Neural crest cell (in vitro differentiated cells): ENCODE results near the gene CAPN12. TPM values are rescaled to one million over a fixed set of nuclear protein-coding genes. Genes with fewer than 3 reads are reported as not detected.

Experiments used
- DNase-seq: peaks from one replicate; pipeline ENCODE4 v3.0.0; 2021; ENCODE audit warnings: low read depth, mixed read lengths, low spot score
- H3K27ac Mint-ChIP-seq: one replicate; pipeline ENCODE4 v1.8.0; 2021; ENCODE audit warnings: mild to moderate bottlenecking, mixed read lengths; ENCODE audit not compliant: unreplicated experiment
- H3K27me3 Mint-ChIP-seq: 2 replicates; pipeline ENCODE4 v1.8.0; 2021; ENCODE audit warnings: low read depth, mild to moderate bottlenecking, mixed read lengths
- H3K36me3 Mint-ChIP-seq: 2 replicates; pipeline ENCODE4 v1.8.0; 2021; ENCODE audit warnings: low read depth, mild to moderate bottlenecking, mixed read lengths
- H3K4me1 Mint-ChIP-seq: 2 replicates; pipeline ENCODE4 v1.8.0; 2021; ENCODE audit warnings: mixed read lengths
- H3K4me3 Mint-ChIP-seq: one replicate; pipeline ENCODE4 v1.8.0; 2021; ENCODE audit warnings: mild to moderate bottlenecking, mixed read lengths
- H3K9me3 Mint-ChIP-seq: 2 replicates; pipeline ENCODE4 v1.8.0; 2021; ENCODE audit warnings: mixed read lengths
- total RNA-seq: library from RNA; stranded (reverse); gene quantifications from 2 replicates; pipeline ENCODE4 v1.2.1, GENCODE V29; 2021
- TF ChIP-seq, protein P1 (sequence below): fragments of 200-600 bp; sonication (generic); conservative IDR thresholded peaks from 2 replicates; pipeline ENCODE4 v1.5.0; 2021; ENCODE audit warnings: antibody characterized with exemption, mild to moderate bottlenecking

The CAPN12 gene
- total RNA-seq, 1 donor from 2014 or later, result not detected

GRCh38 chr19:38685666-38686529 is 58.4 kb downstream of the CAPN12 start:
- Mint-ChIP-seq H3K9me3 (peaks cover 4% of the 10 kb centered on the region), H3K27ac (peak overlapping the region; percentile 89), H3K4me1 (peaks cover 59% of the 10 kb centered on the region), H3K4me3 (peak overlapping the region; percentile 29), H3K36me3 (peaks cover 17% of the 10 kb centered on the region), H3K27me3 (no peaks in the 10 kb centered on the region)
- no peak for DNase-seq
- TF ChIP-seq, protein P1, sequence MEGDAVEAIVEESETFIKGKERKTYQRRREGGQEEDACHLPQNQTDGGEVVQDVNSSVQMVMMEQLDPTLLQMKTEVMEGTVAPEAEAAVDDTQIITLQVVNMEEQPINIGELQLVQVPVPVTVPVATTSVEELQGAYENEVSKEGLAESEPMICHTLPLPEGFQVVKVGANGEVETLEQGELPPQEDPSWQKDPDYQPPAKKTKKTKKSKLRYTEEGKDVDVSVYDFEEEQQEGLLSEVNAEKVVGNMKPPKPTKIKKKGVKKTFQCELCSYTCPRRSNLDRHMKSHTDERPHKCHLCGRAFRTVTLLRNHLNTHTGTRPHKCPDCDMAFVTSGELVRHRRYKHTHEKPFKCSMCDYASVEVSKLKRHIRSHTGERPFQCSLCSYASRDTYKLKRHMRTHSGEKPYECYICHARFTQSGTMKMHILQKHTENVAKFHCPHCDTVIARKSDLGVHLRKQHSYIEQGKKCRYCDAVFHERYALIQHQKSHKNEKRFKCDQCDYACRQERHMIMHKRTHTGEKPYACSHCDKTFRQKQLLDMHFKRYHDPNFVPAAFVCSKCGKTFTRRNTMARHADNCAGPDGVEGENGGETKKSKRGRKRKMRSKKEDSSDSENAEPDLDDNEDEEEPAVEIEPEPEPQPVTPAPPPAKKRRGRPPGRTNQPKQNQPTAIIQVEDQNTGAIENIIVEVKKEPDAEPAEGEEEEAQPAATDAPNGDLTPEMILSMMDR, result peak; percentile 66

- H3K27ac Mint-ChIP-seq, result peak overlapping the region; percentile 71
- no peaks in the 10 kb centered on the region for H3K27me3 Mint-ChIP-seq
- peaks cover 14% of the 10 kb centered on the region for H3K36me3 Mint-ChIP-seq
- no peak for DNase-seq
- H3K9me3 Mint-ChIP-seq, result peaks cover 4% of the 10 kb centered on the region
- no peak overlapping the region for H3K4me3 Mint-ChIP-seq
- TF ChIP-seq, protein P1, result no peak
- peaks cover 56% of the 10 kb centered on the region for H3K4me1 Mint-ChIP-seq
These were observed 59.2 kb downstream of the CAPN12 start for GRCh38 chr19:38684862-38685665.

DNA sequence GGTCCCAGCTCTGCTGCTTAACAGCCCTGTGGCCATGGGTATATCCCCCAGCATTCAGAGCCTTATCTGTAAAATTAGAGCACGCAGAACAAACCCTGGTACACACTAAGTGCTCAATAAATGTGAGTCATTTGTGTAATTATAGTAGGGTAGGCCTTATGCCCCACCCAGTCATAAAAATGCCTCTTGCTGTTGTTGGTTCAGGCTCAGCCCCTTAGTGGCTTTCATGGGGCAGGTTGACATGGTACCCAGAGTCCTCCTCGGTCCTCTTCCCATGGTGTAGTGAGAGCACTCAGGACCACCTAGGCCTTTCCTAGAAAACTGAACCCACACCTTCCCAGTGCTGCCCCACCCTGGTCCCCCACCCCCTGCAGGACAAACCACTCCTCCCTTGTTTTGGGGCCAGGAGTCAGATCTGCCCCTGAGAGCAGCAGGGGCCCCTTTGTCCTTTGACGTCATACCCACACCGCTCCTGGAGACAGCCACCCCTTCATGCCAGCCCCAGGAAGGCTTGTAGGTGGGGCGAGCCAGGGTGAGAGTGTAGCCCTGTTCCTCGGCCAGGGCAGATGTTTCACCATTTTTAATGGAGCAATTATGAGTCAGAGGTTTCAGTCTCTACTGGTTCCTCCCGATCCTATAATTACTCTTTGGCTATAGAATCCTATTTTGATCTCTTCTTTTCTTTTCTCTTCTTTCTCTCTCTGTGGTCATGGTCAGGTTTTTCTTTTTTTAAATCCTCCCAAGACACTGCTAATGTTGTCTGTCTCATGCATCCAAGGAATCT is 60.0 kb downstream of the CAPN12 start:
- H3K36me3 Mint-ChIP-seq, result peaks cover 14% of the 10 kb centered on the region
- no peak for DNase-seq
- peak overlapping the region; percentile 71 for H3K27ac Mint-ChIP-seq
- peaks cover 57% of the 10 kb centered on the region for H3K4me1 Mint-ChIP-seq
- peaks cover 4% of the 10 kb centered on the region for H3K9me3 Mint-ChIP-seq
- TF ChIP-seq, protein P1, result no peak
- H3K27me3 Mint-ChIP-seq, result no peaks in the 10 kb centered on the region
- H3K4me3 Mint-ChIP-seq, result no peak overlapping the region

DNA sequence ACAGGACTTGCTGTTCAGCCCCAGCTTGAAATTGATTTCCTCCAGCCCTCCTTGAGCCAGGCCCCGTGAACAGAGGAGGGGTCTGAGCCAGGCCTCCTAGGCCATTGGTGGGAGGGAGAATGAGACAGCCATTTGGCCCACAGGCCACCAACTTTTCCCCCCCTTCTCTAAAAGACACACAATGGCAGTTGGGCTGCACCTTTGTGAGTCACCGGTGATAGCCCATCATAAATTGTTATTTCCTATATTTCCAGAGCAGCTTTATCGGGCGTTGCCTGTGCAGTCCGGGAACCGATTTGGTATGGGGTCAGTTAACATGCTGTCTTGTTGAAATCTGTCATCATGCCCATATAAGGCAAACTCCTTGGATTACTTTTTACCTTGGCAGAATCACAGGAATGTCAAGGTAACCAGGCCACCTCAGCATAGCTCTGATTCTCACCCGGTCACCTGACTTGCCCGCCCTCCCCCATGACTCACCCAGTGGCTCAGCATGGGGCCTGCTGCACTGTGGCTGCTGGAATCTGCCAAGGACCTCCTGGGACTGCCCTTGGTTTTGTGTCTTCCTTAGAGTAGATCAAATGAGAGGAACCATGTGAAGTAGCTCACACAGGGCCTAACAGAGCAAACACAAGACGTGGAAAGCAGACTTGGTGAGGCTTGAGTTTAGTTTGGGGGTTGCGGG is 60.7 kb downstream of the CAPN12 start:
- Mint-ChIP-seq H3K9me3 (peaks cover 4% of the 10 kb centered on the region), H3K27me3 (no peaks in the 10 kb centered on the region), H3K27ac (peak overlapping the region; percentile 12), H3K36me3 (peaks cover 14% of the 10 kb centered on the region), H3K4me1 (peaks cover 60% of the 10 kb centered on the region), H3K4me3 (no peak overlapping the region)
- TF ChIP-seq, protein P1, result no peak
- no peak for DNase-seq
